ENCODE results near the gene ILRUN.
"Not testable (repeated sequence)": the region's sequence is repeated elsewhere in the genome, so short reads cannot be mapped to it uniquely, and the experiment has no call there.

Gene ILRUN

DNA sequence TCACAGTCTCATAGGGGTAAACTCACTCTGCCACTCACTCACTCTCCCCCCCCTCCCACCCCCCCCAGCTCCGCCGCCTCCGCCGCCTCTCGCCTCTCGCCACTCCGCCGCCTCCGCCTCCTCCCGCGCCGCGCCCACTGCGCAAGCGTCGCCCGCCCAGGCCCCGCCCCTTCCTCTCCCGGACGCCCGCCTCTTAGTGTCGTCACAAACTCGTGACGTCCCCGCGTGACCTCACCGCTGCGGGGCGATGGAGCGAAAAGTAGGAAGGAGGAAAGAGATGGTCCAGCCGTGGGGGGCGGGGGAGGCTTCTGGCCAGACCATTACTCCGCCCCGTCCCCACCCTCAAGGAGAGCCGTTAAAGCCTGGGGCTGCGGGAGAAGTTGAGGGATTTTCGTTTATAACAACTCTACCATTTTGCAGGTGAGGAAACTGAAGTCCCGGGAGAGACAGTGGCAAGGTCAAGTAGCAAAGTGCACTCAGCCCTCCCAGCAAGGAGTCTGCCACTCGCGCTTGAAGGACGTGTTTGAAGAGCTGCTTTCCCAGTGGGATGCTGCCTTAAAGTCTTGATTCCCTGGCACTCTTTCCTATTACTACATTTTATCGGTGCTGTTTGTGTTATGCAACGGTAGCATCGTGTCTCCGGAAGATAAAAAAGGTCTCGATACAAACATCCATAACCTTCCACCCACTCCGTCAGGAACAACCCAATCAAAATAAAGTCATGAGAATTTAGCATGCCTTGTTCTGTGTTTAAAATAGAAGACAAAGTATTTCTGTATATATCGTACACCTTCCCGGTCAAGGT lies at the start of gene ILRUN:
ILRUN (minus strand) TSS at position 29 of the 805 bp plus-strand sequence. CDS start 164 bp downstream, outside the sequence.
- FAIRE-seq, result no peak

DNA sequence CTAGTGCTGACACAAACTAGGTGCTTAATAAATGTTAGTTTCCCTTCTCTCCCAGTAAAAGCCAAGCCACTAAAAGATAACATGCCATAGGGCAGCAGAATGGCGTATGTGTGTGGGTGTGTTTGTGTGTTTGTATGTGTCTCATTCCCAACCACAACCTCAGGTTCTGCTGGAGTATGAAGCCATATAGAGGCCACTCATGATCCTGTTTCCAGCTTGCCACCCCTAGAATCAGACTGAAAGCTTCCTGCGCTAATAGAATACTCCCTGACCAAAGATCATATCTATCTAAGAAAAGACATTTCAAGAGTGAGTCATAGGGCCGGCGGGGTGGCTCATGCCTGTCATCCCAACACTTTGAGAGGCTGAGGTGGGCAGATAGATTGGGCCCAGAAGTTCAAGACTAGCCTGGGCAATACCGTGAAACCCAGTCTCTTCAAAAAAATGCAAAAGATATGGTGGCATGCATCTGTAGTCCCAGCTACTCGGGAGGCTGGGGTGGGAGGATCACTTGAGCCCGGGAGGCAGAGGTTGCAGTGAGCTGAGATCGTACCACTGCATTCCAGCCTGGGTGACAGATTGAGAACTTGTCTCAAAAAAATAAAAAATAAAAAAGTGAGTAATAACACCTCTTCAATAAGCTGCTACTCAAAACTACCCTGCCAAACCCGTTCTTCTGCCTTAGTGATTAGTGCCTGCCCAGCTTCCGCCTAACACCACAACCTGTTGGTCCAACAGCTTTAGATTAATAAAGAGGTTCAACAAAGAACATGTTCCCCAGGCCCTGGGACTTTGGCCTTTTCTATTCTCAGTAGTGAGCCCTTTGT lies 48.9 kb upstream of the ILRUN start:
- no peak for FAIRE-seq

DNA sequence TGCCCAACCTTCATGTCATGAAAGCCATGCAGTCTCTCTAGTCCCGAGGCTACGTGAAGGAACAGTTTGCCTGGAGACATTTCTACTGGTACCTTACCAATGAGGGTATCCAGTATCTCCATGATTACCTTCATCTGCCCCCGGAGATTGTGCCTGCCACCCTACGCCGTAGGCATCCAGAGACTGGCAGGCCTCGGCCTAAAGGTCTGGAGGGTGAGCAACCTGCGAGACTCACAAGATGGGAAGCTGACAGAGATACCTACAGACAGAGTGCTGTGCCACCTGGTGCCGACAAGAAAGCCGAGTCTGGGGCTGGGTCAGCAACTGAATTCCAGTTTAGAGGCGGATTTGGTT lies 47.7 kb upstream of the ILRUN start:
- not testable (repeated sequence) for FAIRE-seq

GRCh38 chr6:34743625-34744293 lies 47.2 kb upstream of the ILRUN start:
- FAIRE-seq, result no peak

GRCh38 chr6:34742094-34742493 lies 45.5 kb upstream of the ILRUN start:
- no peak for FAIRE-seq

- no peak for FAIRE-seq
Measured at GRCh38 chr6:34736823-34737222, 40.3 kb upstream of the ILRUN start.

DNA sequence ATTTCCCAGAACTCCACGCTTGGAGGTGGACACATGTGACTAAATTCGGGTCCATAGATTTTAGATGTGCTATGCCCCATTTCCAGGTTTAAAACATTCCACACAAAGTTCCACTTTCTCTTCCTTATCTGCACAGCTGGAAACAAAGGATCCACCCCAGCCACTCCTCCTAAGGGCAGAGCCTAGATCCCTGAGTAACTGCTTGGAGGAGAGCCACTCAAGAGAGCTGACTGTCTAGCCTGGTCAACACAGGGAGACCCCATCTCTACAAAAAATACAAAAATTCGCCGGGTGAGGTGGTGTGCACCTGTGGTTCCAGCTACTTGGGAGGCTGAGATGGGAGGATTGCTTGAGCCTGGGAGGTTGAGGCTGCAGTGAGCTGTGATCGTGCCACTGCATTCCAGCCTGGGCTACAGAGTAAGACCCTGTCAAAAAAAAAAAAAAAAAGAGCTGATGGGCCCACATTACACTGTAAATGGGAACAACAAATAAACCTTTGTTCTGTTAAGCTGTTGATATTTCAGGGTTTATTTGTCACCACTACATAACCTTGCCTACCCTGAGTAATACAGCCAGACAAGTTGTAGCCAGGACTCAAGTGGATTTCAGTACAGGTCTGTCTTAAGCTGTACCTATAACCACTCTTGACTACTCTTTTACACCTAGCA lies 35.0 kb upstream of the ILRUN start:
- no peak for FAIRE-seq

DNA sequence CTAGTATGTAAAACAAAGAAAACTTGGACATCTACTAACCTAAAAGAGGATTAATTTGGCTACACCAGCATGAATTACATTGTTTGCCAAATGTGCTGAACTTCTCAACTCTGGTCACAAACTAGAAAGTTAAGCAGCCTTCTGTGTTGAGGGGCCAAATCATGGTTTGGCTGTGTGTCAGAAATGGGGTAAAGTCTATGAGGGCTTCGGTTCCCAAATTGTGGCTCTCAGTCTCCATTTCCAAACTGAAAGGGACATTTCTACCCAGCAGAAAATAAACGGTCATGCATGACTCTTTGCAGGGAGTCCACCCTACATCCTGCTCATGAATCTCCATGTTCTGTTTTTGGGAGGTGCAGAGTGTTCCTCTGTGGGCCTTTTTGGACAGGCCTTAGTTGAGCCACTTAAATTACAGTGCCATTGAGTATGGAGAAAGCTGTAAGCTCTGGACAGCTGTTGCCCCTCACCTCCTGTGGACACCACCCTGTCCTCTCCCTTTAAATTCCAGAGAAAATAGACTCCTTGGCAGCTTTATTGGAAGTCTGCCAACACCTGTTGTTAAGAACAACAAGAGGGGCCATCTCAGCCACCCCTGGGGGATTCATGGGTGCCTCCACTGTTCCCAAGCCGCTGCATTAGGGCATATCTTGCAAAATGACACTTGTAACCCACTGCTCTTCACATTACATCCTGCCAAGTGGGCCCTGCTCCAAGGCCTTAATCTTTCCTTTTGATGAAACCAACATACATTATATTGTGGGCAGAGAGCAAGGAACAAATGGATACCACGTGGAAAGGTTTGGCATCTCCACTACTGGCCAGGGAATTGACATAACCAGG lies 33.3 kb upstream of the ILRUN start:
- no peak for FAIRE-seq

- no peak for FAIRE-seq
Measured at GRCh38 chr6:34726055-34726454, 29.5 kb upstream of the ILRUN start.

DNA sequence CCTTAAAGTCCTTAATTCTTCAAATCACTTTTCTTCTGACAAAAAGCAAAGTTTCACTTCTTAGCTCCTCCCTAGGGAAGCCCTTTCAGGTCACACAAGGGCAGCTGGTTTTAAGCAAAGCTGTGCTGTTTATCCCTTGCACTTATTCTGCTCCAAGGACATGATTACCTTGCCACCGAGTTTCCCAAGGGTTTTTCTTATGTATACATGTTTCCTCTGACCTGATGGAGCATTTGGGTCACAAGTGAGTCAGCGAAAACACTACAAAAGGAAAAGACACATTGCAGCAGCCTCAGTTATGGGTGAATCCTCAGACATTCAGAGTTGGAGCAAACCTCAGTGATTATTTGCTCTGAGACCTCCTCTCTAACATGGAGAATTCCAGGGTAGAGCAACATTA lies 26.6 kb upstream of the ILRUN start:
- no peak for FAIRE-seq

DNA sequence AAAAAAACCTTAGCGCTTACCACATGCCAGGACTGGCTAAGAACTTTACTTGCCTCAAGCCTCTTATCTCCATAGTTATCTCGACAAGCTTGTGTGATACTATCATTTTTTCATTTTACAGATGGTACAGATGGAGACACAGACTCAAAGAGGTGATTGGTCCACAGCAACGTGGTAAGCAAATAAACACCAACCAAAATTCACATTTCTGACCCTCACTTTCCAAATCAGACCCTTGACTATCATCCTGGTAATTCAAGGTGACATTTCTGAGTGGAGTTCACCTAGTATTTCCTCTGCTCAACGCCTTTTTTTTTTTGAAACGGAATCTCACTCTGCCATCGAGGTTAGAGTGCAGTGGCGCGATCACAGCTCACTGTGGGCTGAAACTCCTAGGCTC lies 25.9 kb upstream of the ILRUN start:
- FAIRE-seq, result no peak

- FAIRE-seq, result not testable (repeated sequence)
Measured at GRCh38 chr6:34720160-34720559, 23.6 kb upstream of the ILRUN start.

- not testable (repeated sequence) for FAIRE-seq
Measured at GRCh38 chr6:34719646-34720045, 23.1 kb upstream of the ILRUN start.

DNA sequence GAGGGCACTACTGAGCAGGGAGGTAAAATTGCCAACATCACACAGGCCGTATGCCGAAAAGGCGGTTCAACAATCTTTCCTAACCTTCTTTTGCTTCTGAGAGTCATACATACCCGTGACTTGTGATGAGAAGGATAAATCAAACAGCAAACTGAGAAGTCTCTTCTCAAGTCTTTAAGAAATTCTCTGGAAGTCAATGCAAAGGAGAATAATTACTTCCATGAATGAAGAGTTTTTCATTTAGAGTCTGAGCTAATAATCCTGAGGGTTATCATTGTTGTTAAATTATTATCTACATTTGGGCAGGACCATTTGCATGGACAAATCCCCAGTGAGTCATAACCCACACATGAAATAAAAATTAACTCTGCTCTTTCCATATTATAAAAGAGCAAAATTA lies 22.4 kb upstream of the ILRUN start:
- FAIRE-seq, result no peak

GRCh38 chr6:34717466-34717865 lies 20.9 kb upstream of the ILRUN start:
- no peak for FAIRE-seq

DNA sequence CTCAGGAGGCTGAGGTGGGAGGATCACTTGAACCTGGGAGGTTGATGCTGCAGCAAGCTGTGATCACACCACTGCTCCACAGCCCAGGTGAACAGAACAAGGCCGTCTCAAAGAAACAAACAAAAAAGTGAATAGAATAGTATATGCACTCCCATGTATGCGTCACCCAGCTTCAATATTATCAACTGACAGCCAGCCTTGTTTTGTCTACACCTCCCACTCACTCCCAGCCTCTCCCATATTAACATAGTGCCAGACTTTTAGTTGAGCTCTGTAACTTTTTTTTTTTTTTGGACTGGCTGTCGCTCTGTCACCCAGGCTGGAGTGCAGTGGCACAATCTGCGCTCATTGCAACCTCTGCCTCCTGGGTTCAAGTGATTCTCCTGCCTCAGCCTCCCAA lies 18.1 kb upstream of the ILRUN start:
- no peak for FAIRE-seq

DNA sequence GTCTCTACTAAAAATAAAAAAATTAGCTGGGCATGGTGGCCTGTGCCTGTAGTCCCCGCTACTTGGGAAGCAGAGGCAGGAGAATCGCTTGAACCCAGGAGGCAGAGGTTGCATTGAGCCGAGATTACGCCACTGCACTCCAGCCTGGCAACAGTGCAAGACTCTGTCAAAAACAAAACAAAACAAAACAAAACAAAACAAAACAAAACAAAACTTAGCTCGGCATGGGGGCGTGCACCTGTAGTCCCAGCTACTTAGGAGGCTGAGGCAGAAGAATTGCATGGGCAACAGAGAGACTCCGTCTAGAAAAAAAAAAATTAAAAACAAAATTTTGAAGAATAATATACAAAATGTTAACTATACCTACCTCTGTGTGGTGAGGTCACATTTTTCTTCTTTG lies 16.3 kb upstream of the ILRUN start:
- FAIRE-seq, result not testable (repeated sequence)

- FAIRE-seq, result no peak
Measured at GRCh38 chr6:34709386-34709785, 12.8 kb upstream of the ILRUN start.

GRCh38 chr6:34705241-34705640 lies 8.7 kb upstream of the ILRUN start:
- FAIRE-seq, result no peak

GRCh38 chr6:34701199-34701598 lies 4.6 kb upstream of the ILRUN start:
- FAIRE-seq, result no peak

GRCh38 chr6:34697904-34698559 lies 1.5 kb upstream of the ILRUN start:
- FAIRE-seq, result no peak

DNA sequence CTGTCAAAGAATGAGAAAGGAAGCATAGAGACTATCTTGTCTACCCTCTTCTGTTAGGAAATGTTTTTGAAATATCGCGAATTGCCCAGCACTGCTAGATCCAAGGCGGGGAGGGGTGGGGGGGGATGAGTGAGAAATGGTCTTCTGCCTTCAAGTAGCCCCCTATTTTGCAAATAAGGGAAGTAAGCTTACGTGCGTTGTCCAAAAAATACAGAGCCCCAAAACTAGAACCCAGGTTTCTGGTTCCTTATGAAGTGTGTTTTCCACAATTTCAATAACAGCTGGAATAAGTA lies 923 bp upstream of the ILRUN start:
- no peak for FAIRE-seq
